OCI-LY3 (cell line): ENCODE measurements around the gene PRR13.
A peak's percentile ranks its signal among the peaks of the same experiment; 100 is the strongest.

Experiments used
- H2AFZ ChIP-seq: fragments of 200-600, 300-600 bp; shearing (Covaris generic); 2 replicates; pipeline ENCODE4 v1.6.0; 2014; ENCODE audit warnings: antibody characterized with exemption, low read depth, low read length
- H3K27ac ChIP-seq: fragments of 200-600, 300-600 bp; sonication (generic); 2 replicates; pipeline ENCODE4 v1.5.1; 2014; ENCODE audit warnings: mild to moderate bottlenecking, low read length, moderate library complexity, mixed read lengths
- H3K27me3 ChIP-seq: fragments of 200-600, 300-600 bp; sonication (generic); 2 replicates; pipeline ENCODE4 v1.6.1; 2014; ENCODE audit warnings: low read depth, low read length, mixed read lengths
- H3K36me3 ChIP-seq: fragments of 200-600, 300-600 bp; sonication (generic); replicated peaks from 2 replicates; pipeline ENCODE3; 2014; ENCODE audit warnings: low read depth, low read length, mixed read lengths
- H3K4me1 ChIP-seq: fragments of 300-600, 200-600 bp; sonication (generic); 2 replicates; pipeline ENCODE4 v1.6.1; 2014; ENCODE audit warnings: low read length, mixed read lengths
- H3K4me2 ChIP-seq: fragments of 200-600, 300-600 bp; sonication (generic); 2 replicates; pipeline ENCODE4 v1.6.1; 2014; ENCODE audit warnings: low read length, mixed read lengths
- H3K4me3 ChIP-seq: fragments of 300-600, 200-600 bp; sonication (generic); 2 replicates; pipeline ENCODE4 v1.5.1; 2014; ENCODE audit warnings: antibody characterized with exemption, mild to moderate bottlenecking, low read length, moderate library complexity
- H3K79me2 ChIP-seq: fragments of 300-600, 200-600 bp; shearing (Covaris generic); 2 replicates; pipeline ENCODE4 v1.6.1; 2014; ENCODE audit warnings: mild to moderate bottlenecking, low read length, mixed read lengths
- H3K9ac ChIP-seq: fragments of 300-600, 200-600 bp; shearing (Covaris generic); 2 replicates; pipeline ENCODE4 v1.6.0; 2014; ENCODE audit warnings: mild to moderate bottlenecking, low read length, moderate library complexity
- H3K9me3 ChIP-seq: fragments of 200-600, 300-600 bp; shearing (Covaris generic); 2 replicates; pipeline ENCODE4 v1.6.1; 2014; ENCODE audit warnings: low read length, mixed read lengths; ENCODE audit not compliant: insufficient read depth
- H4K20me1 ChIP-seq: fragments of 200-600, 300-600 bp; sonication (generic); 2 replicates; pipeline ENCODE4 v1.6.1; 2016; ENCODE audit warnings: low read length, mixed read lengths; ENCODE audit not compliant: insufficient read depth
- EZH2phosphoT487 ChIP-seq: fragments of 200-600 bp; shearing (Covaris generic); IDR thresholded peaks from 2 replicates; pipeline ENCODE4 v1.6.1; 2018; ENCODE audit warnings: antibody characterized with exemption, mixed run types, low read depth
- TF ChIP-seq, protein P1 (sequence below): fragments of 200-600, 300-600 bp; sonication (generic); IDR thresholded peaks from 2 replicates; pipeline ENCODE4 v1.5.1; 2014; ENCODE audit warnings: antibody characterized with exemption, low read length, low read depth

The PRR13 gene

DNA sequence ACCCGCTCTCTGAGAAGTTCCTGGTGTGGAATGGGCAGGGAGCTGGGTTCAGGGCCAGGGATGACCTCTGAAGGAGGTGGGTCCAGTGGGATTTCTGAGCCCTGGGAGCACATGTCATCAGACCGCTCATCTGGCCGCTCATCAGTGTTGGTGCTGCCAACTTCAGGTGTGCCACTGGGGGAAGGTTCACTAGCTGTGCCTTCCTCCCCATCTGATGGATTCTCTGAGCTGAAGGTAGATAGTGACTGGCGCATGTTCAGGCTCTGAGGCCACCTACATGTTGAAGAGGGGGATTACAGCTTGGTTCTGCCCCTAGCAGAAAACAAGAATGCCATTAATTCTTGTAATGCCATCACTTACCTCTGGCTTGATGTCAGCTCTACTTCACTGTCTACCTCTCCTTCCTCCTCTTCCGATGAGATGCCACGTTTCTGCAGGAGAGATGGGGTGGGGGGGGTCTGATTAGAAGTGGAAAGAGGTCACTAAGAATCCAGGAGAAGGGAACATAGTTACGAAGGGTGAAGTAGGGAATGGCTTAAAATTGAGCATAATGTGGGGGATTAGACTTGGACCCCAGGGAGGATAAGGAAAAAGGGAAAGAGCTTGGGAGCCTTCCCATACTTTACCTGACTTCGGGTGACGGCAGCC, 40.5 kb downstream of the PRR13 start:
- Histone ChIP-seq H3K27me3 (no peaks in the 10 kb centered on the region), H3K27ac (no peak overlapping the region), H2AFZ (no peak overlapping the region), H3K4me2 (no peak overlapping the region), H3K4me1 (0 out of 2 replicates have a peak, but pooled peaks cover 4% of the 10 kb centered on the region), H3K79me2 (peaks cover 13% of the 10 kb centered on the region), H4K20me1 (peaks cover 46% of the 10 kb centered on the region), H3K9ac (no peak overlapping the region), H3K9me3 (no peaks in the 10 kb centered on the region), H3K4me3 (no peak overlapping the region), H3K36me3 (peaks cover 47% of the 10 kb centered on the region)
- no peak for TF ChIP-seq EZH2phosphoT487
- TF ChIP-seq, protein P1, sequence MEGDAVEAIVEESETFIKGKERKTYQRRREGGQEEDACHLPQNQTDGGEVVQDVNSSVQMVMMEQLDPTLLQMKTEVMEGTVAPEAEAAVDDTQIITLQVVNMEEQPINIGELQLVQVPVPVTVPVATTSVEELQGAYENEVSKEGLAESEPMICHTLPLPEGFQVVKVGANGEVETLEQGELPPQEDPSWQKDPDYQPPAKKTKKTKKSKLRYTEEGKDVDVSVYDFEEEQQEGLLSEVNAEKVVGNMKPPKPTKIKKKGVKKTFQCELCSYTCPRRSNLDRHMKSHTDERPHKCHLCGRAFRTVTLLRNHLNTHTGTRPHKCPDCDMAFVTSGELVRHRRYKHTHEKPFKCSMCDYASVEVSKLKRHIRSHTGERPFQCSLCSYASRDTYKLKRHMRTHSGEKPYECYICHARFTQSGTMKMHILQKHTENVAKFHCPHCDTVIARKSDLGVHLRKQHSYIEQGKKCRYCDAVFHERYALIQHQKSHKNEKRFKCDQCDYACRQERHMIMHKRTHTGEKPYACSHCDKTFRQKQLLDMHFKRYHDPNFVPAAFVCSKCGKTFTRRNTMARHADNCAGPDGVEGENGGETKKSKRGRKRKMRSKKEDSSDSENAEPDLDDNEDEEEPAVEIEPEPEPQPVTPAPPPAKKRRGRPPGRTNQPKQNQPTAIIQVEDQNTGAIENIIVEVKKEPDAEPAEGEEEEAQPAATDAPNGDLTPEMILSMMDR: peak; percentile 19

DNA sequence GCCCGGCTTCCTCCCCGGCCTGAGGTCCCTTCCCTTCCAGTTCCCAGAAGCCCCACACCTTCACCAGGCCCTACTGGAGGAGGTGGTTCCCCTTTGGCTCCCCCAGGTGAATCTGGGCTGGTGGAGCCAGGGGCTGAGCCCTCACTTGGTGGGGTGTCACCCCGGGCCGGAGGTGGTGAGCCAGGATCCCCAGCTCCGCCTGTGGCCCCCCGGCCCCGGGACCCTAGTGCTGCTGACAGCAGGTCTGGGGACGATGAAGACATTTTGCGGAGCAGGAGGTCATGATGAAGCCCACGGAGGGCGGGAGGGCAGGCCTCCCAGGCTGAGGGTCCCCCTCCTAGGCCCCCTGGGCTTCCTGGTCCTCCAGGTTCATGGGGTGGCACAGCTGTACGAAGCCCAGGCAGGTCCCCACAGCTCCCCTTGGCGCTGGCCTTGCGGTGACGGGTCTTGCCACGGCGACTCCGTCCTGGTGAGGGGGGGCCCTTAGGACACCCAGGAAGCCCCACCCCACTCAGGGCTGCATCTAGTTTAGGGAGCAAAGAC, 41.2 kb downstream of the PRR13 start:
- no peak for TF ChIP-seq EZH2phosphoT487
- TF ChIP-seq, protein P1: no peak

DNA sequence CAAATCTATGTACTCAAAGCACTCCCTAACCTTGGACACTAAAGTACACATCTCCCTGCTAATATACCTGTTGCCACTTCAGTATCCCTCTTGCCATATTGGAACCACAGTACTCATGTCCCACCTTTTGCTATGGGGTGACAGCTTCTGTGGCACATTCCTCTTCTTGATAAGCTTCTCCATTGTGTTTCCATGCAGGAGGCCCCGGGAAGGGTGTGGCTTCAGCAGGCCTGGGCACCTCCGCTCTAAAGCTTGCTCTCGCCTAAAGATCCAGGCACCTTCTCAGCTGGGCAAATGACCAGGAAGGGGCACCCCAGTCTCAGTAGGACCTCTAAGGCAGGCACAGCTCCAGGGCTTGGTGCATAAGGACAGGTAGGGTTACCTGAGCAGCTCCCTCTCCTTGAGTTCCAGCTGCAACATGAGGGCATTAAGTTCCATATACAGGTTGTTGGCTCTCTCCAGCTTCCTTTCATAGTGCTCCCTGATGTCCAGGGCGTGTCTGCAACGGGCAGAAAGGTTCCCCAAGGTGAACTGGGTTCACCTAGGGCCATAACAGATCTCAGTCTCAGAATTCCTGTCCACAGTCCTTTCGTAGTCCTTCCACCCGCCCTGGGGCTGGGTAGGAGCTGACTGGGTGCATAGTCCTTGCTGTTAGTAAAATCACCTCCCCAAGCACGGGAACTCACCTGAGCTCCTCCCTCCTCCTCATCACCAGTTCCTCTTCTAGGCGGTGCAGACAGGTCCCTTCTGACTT, 41.9 kb downstream of the PRR13 start:
- TF ChIP-seq, protein P1: no peak
- TF ChIP-seq EZH2phosphoT487: no peak
- Histone ChIP-seq H3K79me2 (peaks cover 7% of the 10 kb centered on the region), H3K4me2 (no peak overlapping the region), H3K9ac (no peak overlapping the region), H3K4me3 (no peak overlapping the region), H2AFZ (no peak overlapping the region), H3K9me3 (no peaks in the 10 kb centered on the region), H4K20me1 (peaks cover 38% of the 10 kb centered on the region), H3K27ac (peak overlapping the region; percentile 8; the same call in 1 of the 2 replicates), H3K4me1 (0 out of 2 replicates have a peak, but pooled peaks cover 4% of the 10 kb centered on the region), H3K36me3 (peaks cover 42% of the 10 kb centered on the region), H3K27me3 (no peaks in the 10 kb centered on the region)

More for the DNA sequence above, 41.2 kb downstream of the PRR13 start:
- H4K20me1 ChIP-seq: peaks cover 44% of the 10 kb centered on the region
- peaks cover 10% of the 10 kb centered on the region for H3K79me2 ChIP-seq
- H3K4me1 ChIP-seq: 0 out of 2 replicates have a peak, but pooled peaks cover 4% of the 10 kb centered on the region
- peaks cover 43% of the 10 kb centered on the region for H3K36me3 ChIP-seq
- H3K9ac ChIP-seq: no peak overlapping the region
- H3K9me3 ChIP-seq: no peaks in the 10 kb centered on the region
- no peak overlapping the region for H3K4me2 ChIP-seq
- H3K4me3 ChIP-seq: no peak overlapping the region
- H3K27ac ChIP-seq: no peak overlapping the region
- H3K27me3 ChIP-seq: no peaks in the 10 kb centered on the region
- no peak overlapping the region for H2AFZ ChIP-seq

DNA sequence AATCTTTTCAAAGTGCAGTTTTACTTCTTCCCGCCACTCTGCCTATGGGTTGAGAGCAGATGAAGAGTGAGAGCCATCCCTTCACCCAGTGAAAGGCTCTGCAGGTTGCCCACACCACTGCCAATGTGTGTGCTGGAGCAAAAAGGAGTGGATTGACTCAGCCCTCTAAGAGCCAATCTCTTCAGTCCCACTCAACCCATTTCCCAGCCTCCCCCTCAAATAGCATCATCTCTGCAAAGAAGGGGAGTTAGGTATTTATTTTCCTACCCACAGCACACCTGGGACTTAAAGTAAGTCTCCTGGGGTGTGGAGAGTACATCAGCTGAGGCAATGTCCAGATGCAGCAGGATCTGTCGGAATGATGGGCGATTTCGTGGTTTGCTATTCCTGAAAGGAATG, 42.4 kb downstream of the PRR13 start:
- peaks cover 33% of the 10 kb centered on the region for H4K20me1 ChIP-seq
- no peak overlapping the region for H3K4me2 ChIP-seq
- peaks cover 4% of the 10 kb centered on the region for H3K79me2 ChIP-seq
- H2AFZ ChIP-seq: no peak overlapping the region
- no peak overlapping the region for H3K9ac ChIP-seq
- no peaks in the 10 kb centered on the region for H3K9me3 ChIP-seq
- TF ChIP-seq, protein P1: no peak
- peaks cover 37% of the 10 kb centered on the region for H3K36me3 ChIP-seq
- H3K27me3 ChIP-seq: no peaks in the 10 kb centered on the region
- H3K27ac ChIP-seq: peak overlapping the region; percentile 8; the same call in 1 of the 2 replicates
- H3K4me3 ChIP-seq: no peak overlapping the region
- 0 out of 2 replicates have a peak, but pooled peaks cover 4% of the 10 kb centered on the region for H3K4me1 ChIP-seq
